DMS 273 (cell line): ENCODE results near the gene MYBPHL.

Experiments used
- DNase-seq: peaks from one replicate; lab custom pipeline; 2025; ENCODE audit not compliant: unreplicated experiment; lab: John Stamatoyannopoulos, UW

The MYBPHL gene

GRCh38 chr1:109281680-109282496 lies 24.9 kb downstream of the MYBPHL start:
- DNase-seq = peak; percentile 34

GRCh38 chr1:109280862-109281261 lies 25.9 kb downstream of the MYBPHL start:
- no peak for DNase-seq

GRCh38 chr1:109279615-109280278 lies 27.1 kb downstream of the MYBPHL start:
- DNase-seq = no peak

GRCh38 chr1:109277434-109278204 lies 29.2 kb downstream of the MYBPHL start:
- peak; percentile 87 for DNase-seq

GRCh38 chr1:109275706-109276345 lies 31.0 kb downstream of the MYBPHL start:
- no peak for DNase-seq

GRCh38 chr1:109274533-109275476 lies 32.0 kb downstream of the MYBPHL start:
- DNase-seq = no peak

GRCh38 chr1:109273570-109274288 lies 33.1 kb downstream of the MYBPHL start:
- no peak for DNase-seq

- peak; percentile 29 for DNase-seq
Measured at GRCh38 chr1:109272831-109273547, 33.8 kb downstream of the MYBPHL start.

GRCh38 chr1:109272021-109272799 lies 34.6 kb downstream of the MYBPHL start:
- DNase-seq = no peak

- DNase-seq = no peak
Measured at GRCh38 chr1:109271458-109271857, 35.4 kb downstream of the MYBPHL start.

- no peak for DNase-seq
Measured at GRCh38 chr1:109270623-109271317, 36.0 kb downstream of the MYBPHL start.

GRCh38 chr1:109269981-109270622 lies 36.7 kb downstream of the MYBPHL start:
- no peak for DNase-seq

GRCh38 chr1:109269212-109269980 lies 37.4 kb downstream of the MYBPHL start:
- no peak for DNase-seq

GRCh38 chr1:109268431-109269211 lies 38.2 kb downstream of the MYBPHL start:
- no peak for DNase-seq

- DNase-seq = no peak
Measured at GRCh38 chr1:109267743-109268300, 39.0 kb downstream of the MYBPHL start.
